SK-N-SH (cell line): Measurements from ENCODE around the gene TRHDE. TPM values are rescaled to one million over a fixed set of nuclear protein-coding genes. Genes with fewer than 3 reads are reported as not detected.

ENCODE experiments used
- CTCF ChIA-PET: fragments of 300-600, 350-600 bp; formaldehyde crosslinking; extraction: SDS; loops from one replicate; lab custom pipeline; 2021; lab: Yijun Ruan, JAX
- POLR2A ChIA-PET: fragments of 350-600 bp; sonication (Branson Sonifier 250); formaldehyde crosslinking; extraction: SDS; loops from one replicate; lab custom pipeline; 2020; ENCODE audit warnings: antibody characterized with exemption, inconsistent platforms; lab: Yijun Ruan, JAX
- DNase-seq: peaks from one replicate; pipeline ENCODE4 v3.0.0; 2012
- H2AFZ ChIP-seq: fragments of 200-600 bp; sonication (generic); 2 replicates; pipeline ENCODE4 v1.8.1; 2016; ENCODE audit warnings: antibody characterized with exemption, mild to moderate bottlenecking, low read depth
- H3F3A ChIP-seq: fragments of 200-600 bp; sonication (generic); replicated peaks from 2 replicates; pipeline ENCODE3; 2016; ENCODE audit warnings: antibody characterized with exemption, mild to moderate bottlenecking; ENCODE audit not compliant: insufficient read depth
- H3K27ac ChIP-seq, 2 experiments: fragments of 200-500 bp in 1 of 2; fragments of 200-600 bp in 1 of 2; sonication (Bioruptor generic) in 1 of 2; sonication (generic), shearing (Covaris generic) in 1 of 2; 2 replicates each; pipeline versions ENCODE4 v1.5.1 to v1.6.1; 2014 to 2016; ENCODE audit warnings: low read depth in 2 of 2, inconsistent platforms in 1 of 2, low read length in 1 of 2, mild to moderate bottlenecking in 1 of 2, mixed read lengths in 1 of 2
- H3K27me3 ChIP-seq: fragments of 200-600 bp; sonication (generic), shearing (Covaris generic); 2 replicates; pipeline ENCODE4 v1.6.1; 2016; ENCODE audit warnings: mixed run types; ENCODE audit not compliant: insufficient read depth
- H3K36me3 ChIP-seq, 2 experiments: fragments of 200-500 bp in 1 of 2; fragments of 200-600 bp in 1 of 2; sonication (Bioruptor generic) in 1 of 2; sonication (generic) in 1 of 2; replicated peaks in 1 of 2; 2 replicates each; pipeline versions ENCODE3 to v1.5.1; 2014 to 2016; ENCODE audit warnings: low read length in 1 of 2, mild to moderate bottlenecking in 1 of 2; ENCODE audit not compliant: insufficient read depth in 2 of 2, control insufficient read depth in 1 of 2
- H3K4me1 ChIP-seq, 2 experiments: fragments of 200-500 bp in 1 of 2; fragments of 200-600 bp in 1 of 2; sonication (Bioruptor generic) in 1 of 2; sonication (generic), shearing (Covaris generic) in 1 of 2; 2 replicates each; pipeline versions ENCODE4 v1.5.1 to v1.6.1; 2014 to 2016; ENCODE audit warnings: low read depth in 1 of 2, low read length in 1 of 2, mixed run types in 1 of 2; ENCODE audit not compliant: insufficient read depth in 2 of 2, control insufficient read depth in 1 of 2
- H3K4me2 ChIP-seq: fragments of 200-600 bp; sonication (generic), shearing (Covaris generic); 2 replicates; pipeline ENCODE4 v1.6.1; 2017; ENCODE audit warnings: mixed run types
- H3K4me3 ChIP-seq, 2 experiments: fragments of 200-500 bp in 1 of 2; fragments of 200-600 bp in 1 of 2; sonication (Bioruptor generic) in 1 of 2; sonication (generic), shearing (Covaris generic) in 1 of 2; 2 replicates each; pipeline versions ENCODE4 v1.5.1 to v1.8.1; 2014 to 2016; ENCODE audit warnings: low read depth in 2 of 2, inconsistent platforms in 1 of 2, low read length in 1 of 2, mild to moderate bottlenecking in 1 of 2, mixed read lengths in 1 of 2, moderate library complexity in 1 of 2
- H3K79me2 ChIP-seq: fragments of 200-600 bp; sonication (generic); 2 replicates; pipeline ENCODE4 v1.8.1; 2017; ENCODE audit warnings: mild to moderate bottlenecking; ENCODE audit not compliant: insufficient read depth
- H3K9ac ChIP-seq: fragments of 200-600 bp; sonication (generic); 2 replicates; pipeline ENCODE4 v1.6.1; 2017; ENCODE audit warnings: mixed run types
- H3K9me2 ChIP-seq: fragments of 200-600 bp; sonication (generic); 2 replicates; pipeline ENCODE4 v1.6.1; 2017; ENCODE audit warnings: mixed run types
- H3K9me3 ChIP-seq: fragments of 200-600 bp; sonication (generic); 2 replicates; pipeline ENCODE4 v1.6.1; 2017; ENCODE audit warnings: mixed run types, mild to moderate bottlenecking, moderate library complexity
- H4K20me1 ChIP-seq: fragments of 200-600 bp; sonication (generic); 2 replicates; pipeline ENCODE4 v1.6.1; 2017; ENCODE audit warnings: mild to moderate bottlenecking, mixed run types; ENCODE audit not compliant: insufficient read depth
- CHD2 ChIP-seq: fragments of 150-350 bp; IDR thresholded peaks from 2 replicates; pipeline ENCODE4 v1.6.1; 2018; ENCODE audit warnings: low read length; ENCODE audit not compliant: partially characterized antibody
- CTCF ChIP-seq: fragments of 200-600 bp; sonication (generic); IDR thresholded peaks from 2 replicates; pipeline ENCODE4 v1.6.1; 2017; ENCODE audit warnings: antibody characterized with exemption, mild to moderate bottlenecking, moderate library complexity
- ELF1 ChIP-seq: IDR thresholded peaks from 2 replicates; pipeline ENCODE4 v1.4.0; 2012
- GABPA ChIP-seq: IDR thresholded peaks from 2 replicates; pipeline ENCODE4 v1.4.0; 2012; ENCODE audit warnings: low read depth, mild to moderate bottlenecking
- JUND ChIP-seq: IDR thresholded peaks from 2 replicates; pipeline ENCODE4 v1.4.0; 2012
- REST ChIP-seq: IDR thresholded peaks from 2 replicates; pipeline ENCODE4 v1.6.1; 2012; ENCODE audit warnings: mild to moderate bottlenecking, low read depth, low read length, moderate library complexity
- RFX5 ChIP-seq: IDR thresholded peaks from 2 replicates; pipeline ENCODE4 v1.6.1; 2012; ENCODE audit warnings: mild to moderate bottlenecking, improper control_type of control experiment, low read length
- TAF1 ChIP-seq: IDR thresholded peaks from 2 replicates; pipeline ENCODE4 v1.6.1; 2012; ENCODE audit warnings: low read depth, mild to moderate bottlenecking, low read length, moderate library complexity, borderline replicate concordance
- USF2 ChIP-seq: fragments of 150-350 bp; IDR thresholded peaks from 2 replicates; pipeline ENCODE4 v1.6.1; 2017; ENCODE audit warnings: antibody characterized with exemption, low read length, low read depth, borderline replicate concordance
- WGBS: methylation state at CpG from one replicate; pipeline ENCODE4 v1.1.6; 2017; ENCODE audit warnings: low lambda C conversion rate; 5-methylcytosine and 5-hydroxymethylcytosine counted together
- polyA plus RNA-seq, 3 experiments: library from polyadenylated mRNA; depleted of rRNA; stranded (reverse); fragments of >200 nt; gene quantifications; 2 replicates each; pipeline ENCODE4 v1.2.3, GENCODE V29; 2012

Gene TRHDE
- polyA plus RNA-seq, 1 of the 3 experiments (the other 2 are of a cell fraction), result 0.46 TPM

GRCh38 chr12:72368719-72369422 is 96.7 kb downstream of the TRHDE start:
- Histone ChIP-seq H3K4me1 (no peaks in the 10 kb centered on the region), H3K27me3 (no peaks in the 10 kb centered on the region), H3K36me3 (no peaks in the 10 kb centered on the region), H3K79me2 (no peaks in the 10 kb centered on the region), H3F3A (no peaks in the 10 kb centered on the region), H3K9me3 (no peaks in the 10 kb centered on the region), H3K9me2 (no peaks in the 10 kb centered on the region), H3K9ac (no peak overlapping the region), H3K27ac (no peak overlapping the region), H3K4me2 (no peak overlapping the region), H2AFZ (no peak overlapping the region), H4K20me1 (no peaks in the 10 kb centered on the region), H3K4me3 (no peak overlapping the region)
- WGBS, result 44% methylated on average over 3 of the region's 3 CpGs
- ChIA-PET CTCF (interaction anchor here (1.4 to 1.5 kb wide), 2 partner anchors 16 to 102 kb away, joined by 3 read pairs; no protein-coding TSS in a partner anchor), POLR2A (no interaction called here)
- no peak for DNase-seq
- TF ChIP-seq CTCF, result no peak
- no peak for TF ChIP-seq GABPA
- TF ChIP-seq ELF1, result no peak
- TF ChIP-seq JUND, result no peak
- no peak for TF ChIP-seq CHD2
- TF ChIP-seq RFX5, result no peak
- no peak for TF ChIP-seq TAF1
- no peak for TF ChIP-seq REST
- no peak for TF ChIP-seq USF2
